Astrocyte (in vitro differentiated cells and primary cell): ENCODE measurements around the gene ZDHHC14. TPM values are rescaled to one million over a fixed set of nuclear protein-coding genes. Genes with fewer than 3 reads are reported as not detected.

Experiments used
- DNase-seq: peaks from one replicate; pipeline ENCODE4 v3.0.0-alpha.2; 2010; ENCODE audit warnings: low read depth
- FAIRE-seq: peaks from 2 replicates; lab custom pipeline; 2011; peaks lifted over from hg19 to GRCh38; lab: Jason Lieb, UNC
- H2AFZ ChIP-seq: 2 replicates; pipeline ENCODE4 v1.6.0; 2012; ENCODE audit warnings: low read depth, low read length, inconsistent platforms
- H3K27ac ChIP-seq: 2 replicates; pipeline ENCODE4 v1.5.1; 2011; ENCODE audit warnings: low read depth, low read length, inconsistent platforms
- H3K27me3 ChIP-seq: 2 replicates; pipeline ENCODE4 v1.6.0; 2011; ENCODE audit warnings: low read length, inconsistent platforms; ENCODE audit not compliant: insufficient read depth
- H3K36me3 ChIP-seq: 2 replicates; pipeline ENCODE4 v1.5.1; 2011; ENCODE audit warnings: low read length, inconsistent platforms; ENCODE audit not compliant: insufficient read depth
- H3K4me1 ChIP-seq: 2 replicates; pipeline ENCODE4 v1.5.1; 2011; ENCODE audit warnings: low read length, inconsistent platforms; ENCODE audit not compliant: insufficient read depth
- H3K4me2 ChIP-seq: 2 replicates; pipeline ENCODE4 v1.6.0; 2012; ENCODE audit warnings: low read length, inconsistent platforms
- H3K4me3 ChIP-seq: 2 replicates; pipeline ENCODE4 v1.5.1; 2011; ENCODE audit warnings: low read depth, mild to moderate bottlenecking, low read length, inconsistent platforms; ENCODE audit not compliant: insufficient read depth
- H3K79me2 ChIP-seq: 2 replicates; pipeline ENCODE4 v1.6.0; 2012; ENCODE audit warnings: mild to moderate bottlenecking, low read length, inconsistent platforms; ENCODE audit not compliant: insufficient read depth
- H3K9ac ChIP-seq: 2 replicates; pipeline ENCODE4 v1.6.0; 2012; ENCODE audit warnings: mild to moderate bottlenecking, low read length, inconsistent platforms
- H3K9me3 ChIP-seq: 2 replicates; pipeline ENCODE4 v1.5.1; 2012; ENCODE audit warnings: low read depth, mild to moderate bottlenecking, low read length, inconsistent platforms; ENCODE audit not compliant: insufficient read depth
- H4K20me1 ChIP-seq: 2 replicates; pipeline ENCODE4 v1.6.0; 2012; ENCODE audit warnings: low read length, inconsistent platforms; ENCODE audit not compliant: insufficient read depth
- H3K27ac Mint-ChIP-seq: one replicate; pipeline ENCODE4 v1.8.0; 2021; ENCODE audit warnings: mild to moderate bottlenecking, mixed read lengths; ENCODE audit not compliant: unreplicated experiment
- H3K27me3 Mint-ChIP-seq: one replicate; pipeline ENCODE4 v1.8.0; 2021; ENCODE audit warnings: low read depth, mixed read lengths; ENCODE audit not compliant: unreplicated experiment
- H3K36me3 Mint-ChIP-seq: one replicate; pipeline ENCODE4 v1.8.0; 2021; ENCODE audit warnings: low read depth, mixed read lengths; ENCODE audit not compliant: unreplicated experiment
- H3K4me1 Mint-ChIP-seq: one replicate; pipeline ENCODE4 v1.8.0; 2021; ENCODE audit warnings: low read depth, mixed read lengths; ENCODE audit not compliant: unreplicated experiment
- H3K4me3 Mint-ChIP-seq: one replicate; pipeline ENCODE4 v1.8.0; 2021; ENCODE audit warnings: mild to moderate bottlenecking, moderate library complexity, mixed read lengths; ENCODE audit not compliant: unreplicated experiment
- H3K9me3 Mint-ChIP-seq: one replicate; pipeline ENCODE4 v1.8.0; 2021; ENCODE audit warnings: mild to moderate bottlenecking, mixed read lengths; ENCODE audit not compliant: unreplicated experiment
- EZH2 ChIP-seq: IDR thresholded peaks from 2 replicates; pipeline ENCODE4 v1.6.1; 2012; ENCODE audit warnings: mild to moderate bottlenecking, low read length, inconsistent platforms; ENCODE audit not compliant: insufficient read depth
- total RNA-seq: library from RNA; stranded (reverse); gene quantifications from 2 replicates; pipeline ENCODE4 v1.2.1, GENCODE V29; 2021
- TF ChIP-seq, protein P1 (sequence below): IDR thresholded peaks from 2 replicates; pipeline ENCODE4 v1.5.1; 2011; ENCODE audit warnings: low read depth, mild to moderate bottlenecking, inconsistent platforms, low read length, moderate library complexity; ENCODE audit not compliant: insufficient read depth

ZDHHC14 gene
- total RNA-seq, 1 donor from 2014 or later = 7.2 TPM

DNA sequence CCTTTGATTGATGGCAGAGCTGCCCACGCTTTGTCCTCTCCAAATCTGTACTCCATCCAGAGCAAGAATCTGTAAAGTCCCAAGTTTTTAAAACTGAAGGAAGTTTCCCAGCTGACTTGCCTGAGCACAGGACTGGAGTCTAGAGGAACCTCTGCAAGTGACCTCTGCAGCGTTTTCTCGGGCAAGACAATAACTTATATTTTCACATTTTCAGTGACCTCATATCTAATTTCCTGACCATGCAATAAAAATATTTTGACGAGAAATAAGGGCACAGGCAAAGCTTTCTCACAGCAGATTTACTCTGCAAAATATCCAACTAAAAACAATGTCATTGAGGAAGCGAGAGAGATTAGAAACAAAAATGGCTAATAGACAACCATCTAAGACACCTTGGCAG lies 256.5 kb downstream of the ZDHHC14 start:
- Mint-ChIP-seq H3K27ac (no peak overlapping the region), H3K4me1 (peaks cover 15% of the 10 kb centered on the region), H3K36me3 (peaks cover 3% of the 10 kb centered on the region), H3K9me3 (no peaks in the 10 kb centered on the region), H3K4me3 (no peak overlapping the region), H3K27me3 (peaks cover 11% of the 10 kb centered on the region)
- Histone ChIP-seq H3K36me3 (no peaks in the 10 kb centered on the region), H3K27ac (no peak overlapping the region), H2AFZ (no peak overlapping the region), H3K4me1 (peaks cover 9% of the 10 kb centered on the region), H3K27me3 (peaks cover 3% of the 10 kb centered on the region), H3K4me2 (no peak overlapping the region), H4K20me1 (no peaks in the 10 kb centered on the region), H3K9me3 (no peaks in the 10 kb centered on the region), H3K79me2 (no peaks in the 10 kb centered on the region), H3K4me3 (no peak overlapping the region), H3K9ac (no peak overlapping the region)
- TF ChIP-seq, protein P1, sequence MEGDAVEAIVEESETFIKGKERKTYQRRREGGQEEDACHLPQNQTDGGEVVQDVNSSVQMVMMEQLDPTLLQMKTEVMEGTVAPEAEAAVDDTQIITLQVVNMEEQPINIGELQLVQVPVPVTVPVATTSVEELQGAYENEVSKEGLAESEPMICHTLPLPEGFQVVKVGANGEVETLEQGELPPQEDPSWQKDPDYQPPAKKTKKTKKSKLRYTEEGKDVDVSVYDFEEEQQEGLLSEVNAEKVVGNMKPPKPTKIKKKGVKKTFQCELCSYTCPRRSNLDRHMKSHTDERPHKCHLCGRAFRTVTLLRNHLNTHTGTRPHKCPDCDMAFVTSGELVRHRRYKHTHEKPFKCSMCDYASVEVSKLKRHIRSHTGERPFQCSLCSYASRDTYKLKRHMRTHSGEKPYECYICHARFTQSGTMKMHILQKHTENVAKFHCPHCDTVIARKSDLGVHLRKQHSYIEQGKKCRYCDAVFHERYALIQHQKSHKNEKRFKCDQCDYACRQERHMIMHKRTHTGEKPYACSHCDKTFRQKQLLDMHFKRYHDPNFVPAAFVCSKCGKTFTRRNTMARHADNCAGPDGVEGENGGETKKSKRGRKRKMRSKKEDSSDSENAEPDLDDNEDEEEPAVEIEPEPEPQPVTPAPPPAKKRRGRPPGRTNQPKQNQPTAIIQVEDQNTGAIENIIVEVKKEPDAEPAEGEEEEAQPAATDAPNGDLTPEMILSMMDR = no peak
- TF ChIP-seq EZH2 = no peak
- DNase-seq = no peak
- FAIRE-seq = no peak

DNA sequence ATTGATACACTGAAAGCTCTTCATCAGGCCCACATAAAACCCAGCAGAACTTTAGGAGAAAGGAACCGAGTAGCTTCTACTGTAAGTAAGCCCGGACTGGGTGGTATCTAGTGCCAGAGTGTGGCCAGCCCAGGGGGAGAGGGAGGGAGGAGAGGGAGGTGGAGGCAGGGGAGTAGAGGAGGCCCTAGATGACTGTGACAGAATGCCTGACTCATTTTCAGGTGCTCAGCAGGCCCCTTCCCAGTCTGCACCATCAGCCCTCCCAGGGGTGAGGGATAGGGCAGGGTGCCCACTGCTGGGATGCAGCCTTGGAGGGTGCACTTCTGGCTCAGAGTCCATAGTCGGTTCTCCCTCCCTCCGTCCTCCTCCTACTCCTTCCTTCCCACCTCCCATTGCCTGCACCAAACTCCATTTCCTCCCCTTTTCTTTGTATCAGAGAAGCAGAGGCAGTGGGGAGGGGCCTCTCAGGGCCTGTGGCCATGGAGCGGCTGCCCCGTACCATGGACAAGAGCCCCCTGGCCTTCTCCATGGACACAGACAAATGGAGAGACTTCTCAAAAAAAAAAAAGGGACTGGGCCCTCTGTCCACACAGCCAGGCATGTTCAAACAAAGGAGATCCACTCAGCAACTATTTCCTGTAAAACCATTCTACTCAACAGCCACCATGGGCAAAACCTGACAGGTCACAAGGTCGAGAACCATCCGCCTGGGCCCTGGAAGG lies 257.1 kb downstream of the ZDHHC14 start:
- no peaks in the 10 kb centered on the region for H4K20me1 ChIP-seq

More for the DNA sequence above, 257.1 kb downstream of the ZDHHC14 start:
- Histone ChIP-seq H2AFZ (no peak overlapping the region), H3K27ac (no peak overlapping the region), H3K27me3 (peaks cover 3% of the 10 kb centered on the region), H3K4me3 (no peak overlapping the region), H3K79me2 (no peaks in the 10 kb centered on the region), H3K4me2 (no peak overlapping the region), H3K4me1 (peaks cover 3% of the 10 kb centered on the region), H3K9me3 (no peaks in the 10 kb centered on the region), H3K36me3 (no peaks in the 10 kb centered on the region), H3K9ac (no peak overlapping the region)
- no peak for FAIRE-seq
- Mint-ChIP-seq H3K27me3 (peaks cover 13% of the 10 kb centered on the region), H3K9me3 (no peaks in the 10 kb centered on the region), H3K27ac (no peak overlapping the region), H3K4me3 (no peak overlapping the region), H3K36me3 (peaks cover 3% of the 10 kb centered on the region), H3K4me1 (peaks cover 10% of the 10 kb centered on the region)
- no peak for DNase-seq
- TF ChIP-seq, protein P1 = no peak
- TF ChIP-seq EZH2 = no peak
